HL-60/S4 treated with retinoic acid at 250 ng/mL for 4 days and 3 days (cell line): ENCODE results near the gene MLST8.
"Not testable (repeated sequence)": the region's sequence is repeated elsewhere in the genome, so short reads cannot be mapped to it uniquely, and the experiment has no call there.

Experiments
- in situ Hi-C: fragments of 300-500 bp; cut with MboI; formaldehyde crosslinking; loops from 2 replicates; pipeline ENCODE4 v1.7.0; 2022; ENCODE audit warnings: low sequenced_read_pairs

The MLST8 gene

DNA sequence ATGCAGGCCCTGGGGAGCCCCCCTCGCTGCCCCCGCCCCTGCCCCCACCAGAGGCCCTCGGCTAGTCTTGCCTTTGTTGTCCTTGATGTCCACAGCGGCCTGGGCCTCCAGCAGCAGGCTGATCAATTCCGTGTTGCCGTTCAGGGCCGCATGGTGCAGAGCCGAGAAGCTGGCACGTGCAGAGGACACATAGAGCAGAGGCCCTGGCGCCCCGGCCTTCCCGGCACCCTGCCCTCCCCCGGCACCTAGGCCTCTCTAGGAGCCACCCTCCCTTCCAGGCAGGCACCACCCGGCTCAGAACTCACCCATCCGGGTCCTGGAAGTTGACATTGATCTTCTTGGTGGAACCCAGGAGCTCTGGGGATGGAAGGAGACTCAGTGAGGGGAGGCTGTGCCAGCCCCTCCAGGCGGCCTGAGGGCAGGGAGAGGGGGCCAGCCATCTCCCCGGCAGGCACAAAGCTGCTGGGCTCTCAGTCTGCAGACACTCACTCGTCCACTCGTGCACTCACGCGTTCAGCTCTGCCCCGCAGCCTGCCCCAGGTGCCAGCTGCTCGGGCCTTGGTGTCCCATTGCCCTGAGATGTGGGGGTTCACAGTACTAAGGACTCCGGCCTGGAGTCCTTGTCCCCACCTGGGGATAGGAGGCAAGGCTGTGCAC, 15.1 kb upstream of the MLST8 start:
- in situ Hi-C loops: no loop called here

DNA sequence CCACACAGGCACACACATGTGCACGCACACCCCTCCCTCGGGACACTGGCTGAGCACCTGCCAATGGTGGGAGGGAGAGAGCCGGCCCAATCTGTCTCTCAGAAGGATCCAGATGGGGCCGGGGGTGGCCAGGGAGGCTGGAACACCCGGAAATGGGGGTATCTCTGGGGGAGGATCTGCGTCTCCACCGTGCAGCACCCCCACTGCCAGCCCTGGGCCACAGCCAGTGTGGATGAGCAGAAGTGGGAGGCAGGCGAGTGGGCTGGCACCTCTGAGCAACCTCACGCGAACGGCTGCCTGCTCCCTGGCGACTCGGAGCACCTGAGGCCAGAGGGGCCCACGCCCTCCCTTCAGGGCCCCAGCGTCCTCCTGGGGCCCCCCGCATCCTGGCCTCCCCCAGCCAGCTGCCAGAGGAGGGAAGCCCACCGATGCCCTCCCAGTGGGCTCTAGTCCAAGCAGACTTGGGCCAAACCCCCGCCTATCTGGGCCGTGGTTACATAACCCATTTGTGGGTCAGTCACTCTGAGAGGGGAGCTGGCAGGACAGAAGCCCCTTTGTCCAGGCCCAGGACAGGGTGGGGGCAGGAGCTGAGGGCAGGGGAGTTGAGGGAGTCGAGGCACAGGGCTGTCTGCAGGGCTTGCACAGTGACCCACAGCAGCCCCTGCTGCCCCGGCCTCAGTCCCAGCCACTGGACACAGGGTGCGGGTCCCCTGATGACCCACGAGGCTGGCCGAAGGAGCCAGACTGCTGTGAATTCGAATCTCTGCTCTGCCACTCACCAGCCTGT, 14.4 kb upstream of the MLST8 start:
- in situ Hi-C loops: no loop called here

DNA sequence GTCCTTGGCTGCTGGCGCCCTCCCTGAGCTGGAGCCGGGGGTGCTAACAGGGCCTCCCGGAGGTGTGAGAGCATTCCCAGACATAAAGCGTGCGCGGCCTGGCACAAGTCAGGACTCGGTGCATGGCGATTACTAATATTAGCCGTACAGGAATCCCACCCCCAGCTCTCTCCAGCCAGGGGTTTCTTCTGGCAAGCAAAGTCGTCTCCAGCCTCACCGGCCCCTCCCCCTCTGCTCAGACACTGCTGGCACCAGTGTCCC, 13.9 kb upstream of the MLST8 start:
- in situ Hi-C loops: no loop called here

DNA sequence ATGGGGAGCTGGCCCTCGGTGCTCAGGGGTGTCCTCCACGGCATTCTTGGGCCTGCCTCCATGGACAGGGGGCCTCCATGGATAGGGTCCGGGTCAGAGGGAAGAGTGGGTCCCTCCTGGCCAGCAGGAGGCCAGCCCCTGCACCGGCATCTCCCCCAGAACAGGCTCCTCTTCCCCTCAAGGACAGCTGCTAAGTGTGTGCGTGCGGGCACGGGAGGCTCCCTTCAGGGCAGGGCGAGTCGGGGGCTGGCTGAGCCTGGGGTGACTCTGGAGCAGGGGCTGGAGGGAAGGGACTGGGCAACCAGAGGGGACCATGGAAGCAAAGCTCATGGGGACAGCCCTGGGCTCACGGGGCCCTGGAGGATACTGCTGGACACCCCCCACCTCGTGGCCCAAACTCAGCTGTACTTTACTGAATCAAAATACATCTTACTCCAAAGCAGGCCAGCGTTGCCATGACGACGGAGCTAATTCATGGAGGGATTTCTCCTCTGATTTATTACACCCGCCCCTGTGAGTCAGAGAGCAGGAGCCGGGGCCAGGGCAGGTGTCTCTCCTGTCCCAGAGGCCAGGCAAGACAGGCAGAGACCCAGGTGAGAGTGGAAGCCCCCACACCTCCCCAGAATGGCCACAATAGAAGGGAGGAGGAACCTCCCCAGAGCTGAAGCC, 11.0 kb upstream of the MLST8 start:
- in situ Hi-C loops: no loop called here

DNA sequence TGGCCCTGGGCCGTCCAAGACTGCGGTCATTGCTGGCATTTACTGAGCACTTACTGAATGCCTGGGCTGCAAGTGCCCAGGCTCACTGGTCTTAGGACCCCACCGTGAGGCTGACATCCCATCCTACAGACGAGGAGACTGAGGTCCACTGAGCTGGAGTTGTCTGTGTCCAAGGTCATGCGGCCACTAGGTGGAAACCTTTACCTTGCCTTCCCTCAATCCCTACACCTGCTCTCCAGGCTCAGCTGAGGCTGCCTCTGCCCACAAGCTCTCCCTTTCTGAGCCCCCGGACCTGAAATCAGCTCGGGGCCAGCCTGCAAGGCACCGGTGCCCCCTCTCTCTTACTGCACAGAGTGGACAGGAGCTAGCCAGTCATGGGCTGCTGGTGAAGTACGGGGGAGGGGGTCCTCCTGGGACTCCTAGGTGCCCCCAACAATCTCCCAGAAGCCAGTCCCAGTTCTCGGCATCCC, 10.4 kb upstream of the MLST8 start:
- in situ Hi-C loops: no loop called here

DNA sequence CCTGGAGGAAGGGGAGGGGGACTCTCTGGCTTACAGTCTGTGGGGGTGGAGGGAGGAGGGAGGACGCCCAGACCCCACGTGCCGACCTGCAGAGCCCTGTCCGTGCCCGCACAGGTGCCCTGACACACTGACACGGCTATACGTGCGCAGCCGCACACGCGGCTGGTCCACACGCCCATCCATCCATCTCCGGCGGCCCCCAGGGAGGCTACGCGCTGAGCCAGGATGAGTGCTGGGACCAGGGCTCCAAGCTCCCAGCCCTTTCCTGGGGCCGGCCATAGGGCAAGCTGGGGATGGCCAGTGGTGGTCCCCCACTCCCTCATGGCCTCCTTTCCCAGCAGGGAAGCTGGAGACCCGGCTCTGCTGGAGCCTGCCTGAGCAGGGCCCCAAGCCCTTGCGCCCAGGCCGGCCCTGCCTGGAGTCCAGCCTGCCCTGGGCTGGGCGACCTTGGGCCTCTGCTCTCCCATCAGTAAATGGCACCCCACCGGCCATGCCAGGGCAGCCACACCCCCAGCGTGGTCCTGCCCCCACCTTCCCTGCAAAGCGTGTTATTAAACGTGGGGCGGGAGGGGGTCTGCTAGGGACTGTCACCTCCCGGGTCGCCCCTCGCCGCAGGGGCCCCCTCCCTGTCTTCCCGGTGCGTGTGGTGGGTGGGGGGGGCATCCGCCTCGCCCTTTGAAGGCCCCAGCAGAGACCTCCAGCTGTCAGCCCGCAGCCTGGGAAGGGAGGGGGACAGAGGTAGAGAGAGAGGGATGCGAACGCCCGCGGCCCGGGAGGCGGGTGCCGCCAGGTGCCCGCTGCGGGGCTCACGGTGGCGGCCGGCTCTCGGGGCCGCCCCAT, 9.7 kb upstream of the MLST8 start:
- in situ Hi-C loops: no loop called here

DNA sequence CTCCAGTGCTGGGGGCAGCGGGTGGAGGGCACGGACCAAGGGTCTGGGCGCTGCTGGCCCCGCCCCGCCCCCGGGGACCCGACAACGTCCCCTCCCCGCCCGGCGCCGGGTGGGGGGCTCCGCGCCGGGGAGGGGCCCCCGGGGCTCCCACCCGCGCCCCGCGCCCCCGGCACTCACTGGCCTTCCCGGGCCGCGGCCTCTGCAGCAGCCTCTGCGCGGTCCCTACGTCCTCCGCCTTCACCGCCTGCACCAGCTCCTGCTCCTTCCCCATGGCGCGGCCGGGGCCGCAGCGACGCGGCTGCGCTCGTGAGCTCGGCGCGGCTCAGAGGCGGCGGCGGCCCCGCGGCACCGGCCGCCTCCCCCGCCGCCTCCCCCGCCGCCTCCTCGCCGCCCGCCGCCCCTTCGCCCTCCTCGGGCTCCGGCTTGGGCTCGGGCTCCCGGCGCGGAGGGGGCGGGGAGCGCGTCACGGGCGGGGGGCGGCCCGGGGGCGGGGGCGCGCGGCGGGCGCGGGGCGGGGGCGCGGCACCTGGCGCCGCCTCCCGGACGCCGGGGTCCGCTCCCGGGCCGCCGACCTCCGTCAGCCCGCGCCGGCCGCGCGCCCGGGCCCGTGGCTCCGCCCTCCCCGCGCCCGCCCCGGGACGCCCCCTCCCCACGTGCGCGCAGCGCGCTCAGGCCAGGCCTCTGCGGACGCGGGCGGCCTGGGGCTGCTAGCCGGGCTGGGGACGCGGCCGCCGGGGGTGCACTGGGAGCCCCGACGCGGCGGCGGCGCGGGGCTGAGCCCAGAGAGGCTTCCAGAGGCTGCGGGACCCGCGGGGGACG, 8.9 kb upstream of the MLST8 start, which contains the start of gene CASKIN1:
CASKIN1 (minus strand) TSS at position 444 of the 819 bp plus-strand sequence; CDS start at position 271, 173 bp downstream.
- in situ Hi-C loops: no loop called here

DNA sequence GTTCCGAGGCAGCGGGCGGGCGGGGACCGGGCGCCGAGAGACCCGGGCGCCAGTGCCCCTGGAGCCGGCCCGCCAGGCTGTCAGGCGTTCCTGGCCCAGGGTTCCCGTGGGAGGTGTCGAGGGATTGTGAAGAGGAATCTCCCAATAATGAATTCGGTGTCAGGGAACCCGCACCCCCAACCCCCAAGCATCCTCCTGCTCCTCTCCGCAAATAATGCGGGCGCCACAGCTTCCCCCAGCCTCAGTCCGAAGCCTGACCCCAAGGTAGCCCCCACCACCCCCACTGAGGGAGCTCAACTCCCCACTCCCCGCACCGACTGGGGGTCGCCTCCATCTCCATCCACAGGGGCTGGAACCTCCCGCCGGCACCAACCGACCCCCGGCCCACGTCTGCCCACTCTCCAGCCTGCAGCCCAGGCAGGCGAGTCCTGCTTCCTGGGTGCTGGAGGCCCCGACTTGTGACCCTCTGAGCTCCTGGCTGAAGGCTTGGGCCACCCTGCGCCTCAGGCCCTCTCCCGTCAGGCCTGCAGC, 8.2 kb upstream of the MLST8 start:
- in situ Hi-C loops: no loop called here

DNA sequence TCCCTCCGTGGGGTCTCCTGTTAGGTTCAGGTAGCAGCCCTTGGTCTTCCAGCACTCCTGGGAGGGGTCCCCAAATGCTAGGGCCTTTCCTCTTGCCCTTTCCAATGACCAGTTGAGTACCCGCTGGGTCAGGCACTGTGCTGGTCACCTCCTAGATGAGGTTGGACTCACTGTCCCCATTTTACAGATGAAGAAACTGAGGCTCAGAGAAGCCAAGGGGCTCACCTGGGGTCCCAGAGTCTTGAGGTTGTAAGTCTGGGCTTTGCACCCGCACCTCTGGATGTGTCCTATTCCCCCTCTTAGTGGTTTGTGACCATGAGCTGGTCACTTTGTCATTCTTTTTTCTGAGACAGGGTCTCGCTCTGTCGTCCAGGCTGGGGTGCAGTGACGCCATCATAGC, 7.5 kb upstream of the MLST8 start:
- in situ Hi-C loops: no loop called here

DNA sequence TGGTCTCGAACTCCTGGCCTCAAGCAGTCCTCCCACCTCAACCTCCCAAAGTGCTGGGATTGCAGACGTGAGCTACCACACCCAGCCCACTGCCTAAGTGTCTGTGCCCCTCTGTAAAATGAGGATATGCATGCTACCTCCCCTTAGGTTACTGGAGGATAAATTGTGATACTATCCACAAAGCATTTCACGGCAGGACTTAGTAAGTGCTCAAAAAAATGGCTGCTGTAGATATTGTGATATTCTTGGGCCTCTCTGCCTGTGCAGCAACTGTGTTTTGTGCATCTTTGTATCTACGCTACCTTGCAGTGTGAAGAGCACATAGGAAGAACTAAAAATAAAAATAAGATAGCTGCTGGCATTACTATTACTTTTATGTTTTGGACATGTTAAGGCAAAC, 7.0 kb upstream of the MLST8 start:
- in situ Hi-C loops: no loop called here

DNA sequence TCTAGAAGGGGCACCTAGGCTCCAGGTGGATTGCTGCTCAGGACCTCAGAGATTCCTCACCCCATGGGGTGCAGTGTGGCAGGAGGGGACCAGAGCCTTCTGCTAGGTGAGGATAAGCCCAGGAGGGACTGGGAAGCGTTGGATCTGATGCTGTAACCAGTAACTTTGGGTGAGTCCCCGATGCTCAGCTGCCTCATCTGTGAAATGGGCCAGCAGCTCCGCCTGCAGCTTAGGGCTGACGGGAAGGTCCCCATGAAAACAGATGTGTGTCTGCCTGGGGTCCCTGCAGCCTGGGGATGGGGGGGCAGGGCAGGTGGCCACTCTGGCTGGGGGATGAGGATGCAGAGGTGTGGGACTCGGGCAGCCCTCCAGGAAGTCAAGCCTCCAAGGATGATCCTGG, 6.2 kb upstream of the MLST8 start:
- in situ Hi-C loops: no loop called here

DNA sequence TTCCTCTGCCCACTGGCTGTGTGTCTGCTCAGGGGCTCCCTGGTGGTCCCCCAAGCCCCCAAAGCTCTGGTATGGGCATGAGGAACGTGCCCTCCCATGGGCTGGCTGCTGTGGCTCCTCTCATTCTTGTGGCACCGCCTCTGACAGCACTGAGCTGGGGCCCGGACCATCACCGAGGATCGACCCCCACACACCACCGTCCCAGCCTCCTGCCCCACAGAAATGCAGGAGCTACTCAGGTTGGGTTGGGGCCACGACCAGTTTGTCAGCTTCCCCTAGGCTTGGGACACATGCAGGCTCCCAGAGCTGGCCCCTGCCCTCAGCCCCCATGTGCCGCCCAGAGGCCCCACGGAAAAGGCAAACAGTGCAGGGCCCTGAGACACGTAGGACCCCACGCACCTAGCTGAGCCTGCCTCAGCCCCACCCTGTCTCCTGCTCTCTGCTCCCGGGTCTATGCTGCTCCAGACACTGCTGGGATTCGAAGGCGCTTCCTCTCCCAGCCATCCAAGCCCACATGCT, 5.6 kb upstream of the MLST8 start:
- in situ Hi-C loops: no loop called here

DNA sequence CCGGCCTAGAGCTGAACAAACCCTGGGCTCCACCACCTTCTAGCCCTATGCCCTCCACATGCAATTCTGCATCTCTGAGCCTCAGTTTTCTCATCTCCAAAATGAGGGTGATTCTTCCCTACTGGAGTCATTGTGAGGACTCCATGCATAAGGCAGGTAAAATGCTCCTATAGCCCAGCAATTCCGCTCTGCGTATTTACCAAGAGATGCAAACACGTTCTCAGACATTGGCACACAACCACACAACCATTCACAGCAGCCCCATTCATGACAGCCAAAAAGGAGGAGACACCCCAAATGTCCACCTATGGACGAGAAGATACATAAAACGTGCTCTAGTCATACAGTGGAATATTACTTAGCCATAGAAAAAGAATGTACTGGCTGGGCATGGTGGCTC, 4.9 kb upstream of the MLST8 start:
- in situ Hi-C loops: no loop called here

DNA sequence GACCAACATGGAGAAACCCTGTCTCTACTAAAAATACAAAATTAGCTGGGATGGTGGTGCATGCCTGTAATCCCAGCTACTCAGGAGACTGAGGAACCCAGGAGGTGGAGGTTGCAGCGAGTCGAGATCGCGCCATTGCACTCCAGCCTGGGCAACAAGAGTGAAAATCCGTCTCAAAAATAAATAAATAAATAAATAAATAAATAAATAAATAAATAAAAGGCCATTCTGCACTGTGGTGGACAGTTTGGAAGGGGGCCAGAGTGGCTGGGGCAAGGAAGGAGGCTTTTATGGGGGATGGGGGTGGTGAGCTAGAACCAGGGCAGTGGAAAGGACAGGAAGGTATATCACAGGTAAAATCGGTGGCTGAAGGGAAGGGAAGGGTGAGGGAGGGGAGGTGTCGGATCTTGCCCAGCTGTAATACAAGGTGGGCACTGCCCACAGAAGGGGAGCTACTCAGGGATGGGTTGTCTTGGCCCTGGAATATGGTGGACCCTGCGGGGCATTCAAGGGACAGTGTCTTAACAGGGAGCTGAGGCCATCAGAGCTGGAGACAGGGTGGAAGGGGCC, 2.0 kb upstream of the MLST8 start:
- in situ Hi-C loops: not testable (repeated sequence)

DNA sequence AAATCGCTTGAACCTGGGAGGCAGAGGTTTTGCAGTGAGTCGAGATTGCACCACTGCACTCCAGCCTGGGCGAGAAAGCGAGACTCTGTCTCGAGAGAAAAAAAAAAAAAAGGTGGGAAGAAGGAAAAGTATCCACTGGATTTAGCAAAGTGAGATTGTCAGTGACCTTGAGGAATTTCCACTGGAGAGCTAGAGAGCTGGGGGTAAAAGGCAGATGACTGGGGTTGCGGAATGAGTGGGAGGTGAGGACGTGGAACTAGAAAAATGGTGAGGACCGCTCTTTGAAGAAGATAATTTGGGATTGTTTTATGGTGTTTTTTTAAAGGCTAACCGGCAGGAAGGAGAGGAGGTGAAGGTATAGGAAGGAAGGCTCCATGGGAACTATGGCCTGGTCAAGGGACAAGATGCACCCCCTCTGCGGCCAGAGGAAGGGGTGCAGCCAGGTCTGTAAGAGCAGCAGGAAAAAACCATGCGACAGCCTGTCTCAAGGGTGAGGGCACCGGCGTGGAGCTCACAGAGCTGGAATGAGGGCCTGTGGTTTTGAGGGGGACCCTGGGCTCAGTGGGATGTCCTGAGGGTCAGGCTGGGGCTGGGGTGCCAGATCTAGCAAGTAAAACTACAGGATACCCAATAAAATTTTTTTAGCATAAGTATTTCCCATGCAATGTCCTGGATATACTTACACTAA, 694 bp upstream of the MLST8 start:
- in situ Hi-C loops: no loop called here

DNA sequence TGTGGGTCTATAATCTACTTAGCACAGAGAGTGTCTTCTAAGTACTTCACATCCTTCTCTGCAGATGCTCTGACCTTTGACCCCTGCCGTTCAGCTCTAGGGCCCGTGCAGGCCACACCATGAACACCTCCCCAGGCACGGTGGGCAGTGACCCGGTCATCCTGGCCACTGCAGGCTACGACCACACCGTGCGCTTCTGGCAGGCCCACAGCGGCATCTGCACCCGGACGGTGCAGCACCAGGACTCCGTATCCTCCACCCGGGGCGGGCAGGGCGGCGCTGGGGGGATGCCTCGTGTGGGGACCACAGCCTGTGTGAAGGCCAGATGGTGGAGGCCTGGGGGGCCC, 686 bp downstream of the MLST8 start:
- in situ Hi-C loops: no loop called here

DNA sequence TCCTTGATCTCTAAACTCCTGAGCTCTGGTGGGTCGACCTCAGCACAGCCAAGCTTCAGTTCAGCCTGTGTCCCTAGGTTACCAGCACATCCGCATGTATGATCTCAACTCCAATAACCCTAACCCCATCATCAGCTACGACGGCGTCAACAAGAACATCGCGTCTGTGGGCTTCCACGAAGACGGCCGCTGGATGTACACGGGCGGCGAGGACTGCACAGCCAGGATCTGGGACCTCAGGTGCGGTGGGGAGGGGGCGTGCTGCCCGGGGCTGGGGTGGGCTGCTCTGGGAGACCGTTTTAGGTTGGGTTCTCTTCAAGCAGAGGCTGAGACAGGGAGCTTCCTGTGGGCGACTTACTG, 1.1 kb downstream of the MLST8 start:
- in situ Hi-C loops: no loop called here

DNA sequence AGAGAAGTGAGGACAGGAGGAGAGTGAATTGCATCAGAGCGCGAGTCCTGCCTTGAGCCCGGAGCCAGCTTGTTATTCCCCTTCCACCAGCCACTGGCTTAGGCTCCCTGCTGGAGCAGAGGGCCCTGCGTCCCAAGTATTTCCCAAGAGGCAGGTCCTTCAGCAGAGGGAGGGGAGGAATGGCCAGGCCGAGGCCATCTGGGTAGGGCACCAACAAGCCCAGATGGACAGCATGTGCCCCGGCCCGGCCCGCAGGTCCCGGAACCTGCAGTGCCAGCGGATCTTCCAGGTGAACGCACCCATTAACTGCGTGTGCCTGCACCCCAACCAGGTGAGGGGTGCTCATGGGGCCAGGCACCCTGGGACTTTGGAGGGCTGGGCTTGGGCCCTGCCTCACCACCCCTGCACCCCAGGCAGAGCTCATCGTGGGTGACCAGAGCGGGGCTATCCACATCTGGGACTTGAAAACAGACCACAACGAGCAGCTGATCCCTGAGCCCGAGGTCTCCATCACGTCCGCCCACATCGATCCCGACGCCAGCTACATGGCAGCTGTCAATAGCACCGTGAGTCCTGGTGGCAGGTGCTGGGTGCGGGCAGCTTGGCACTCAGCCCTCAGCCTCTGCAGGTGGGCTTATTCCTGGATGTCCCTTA, 1.7 kb downstream of the MLST8 start:
- in situ Hi-C loops: no loop called here

DNA sequence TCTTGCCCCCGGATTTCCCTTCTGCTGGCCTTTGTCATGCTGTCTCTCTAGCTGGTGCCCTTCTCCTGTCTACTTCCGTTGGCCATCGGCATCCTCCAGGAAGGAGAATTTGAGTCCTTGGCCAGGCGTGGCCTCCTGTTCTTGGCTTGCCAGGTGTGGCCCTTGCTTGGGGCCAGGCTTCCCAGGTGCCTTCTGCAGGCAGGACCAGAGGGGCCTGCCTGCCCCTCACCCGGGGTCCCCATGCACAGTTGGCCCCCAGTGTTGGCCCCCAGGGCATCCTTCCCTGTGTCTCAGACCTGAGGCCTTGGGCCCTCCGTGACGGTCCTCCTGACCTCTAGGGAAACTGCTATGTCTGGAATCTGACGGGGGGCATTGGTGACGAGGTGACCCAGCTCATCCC, 2.6 kb downstream of the MLST8 start:
- in situ Hi-C loops: no loop called here
